Measurements from ENCODE around the gene KDM3B.

- TF ChIP-seq MYC (IDR thresholded peaks at IDR 0.05; ENCODE audit: borderline replicate concordance, low read length) (no peak), CTCF (IDR thresholded peaks at IDR 0.05) (no peak)
Observed at GRCh38 chr5:138391859-138392386, 39.4 kb downstream of the KDM3B start.
